Tibial nerve (tissue), 4 donors: ENCODE measurements around the gene RTCB.
A peak's percentile ranks its signal among the peaks of the same experiment; 100 is the strongest.

ENCODE experiments used
- CTCF ChIP-seq, 5 experiments: fragments of 200-600 bp in 3 of 5; fragments of 450-650 bp in 2 of 5; sonication (generic) in 3 of 5; IDR thresholded peaks; one replicate each; pipeline ENCODE4 v1.5.1; 2016 to 2019; ENCODE audit warnings: antibody characterized with exemption in 5 of 5, mild to moderate bottlenecking in 3 of 5, moderate library complexity in 2 of 5
- EP300 ChIP-seq, 2 donors: sonication (generic); formaldehyde crosslinking; IDR thresholded peaks; one replicate each; pipeline ENCODE4 v1.6.1; 2017; ENCODE audit warnings: antibody characterized with exemption in 2 of 2, mild to moderate bottlenecking in 1 of 2
- POLR2A ChIP-seq, 2 donors: fragments of 450-650 bp; IDR thresholded peaks; one replicate each; pipeline ENCODE4 v1.6.1; 2017; ENCODE audit warnings: antibody characterized with exemption in 2 of 2, mild to moderate bottlenecking in 2 of 2, moderate library complexity in 2 of 2

- TF ChIP-seq CTCF (IDR thresholded peaks at IDR 0.05) (no peak), POLR2A (IDR thresholded peaks at IDR 0.05) (no peak), EP300 (IDR thresholded peaks at IDR 0.05) (peak in 1 of 2 donors; percentile 17)
These were observed 4.7 kb downstream of the RTCB start for GRCh38 chr22:32407312-32407711.
